Epithelial cell of prostate (primary cell): ENCODE measurements around the gene AGBL1.

Experiments
- DNase-seq: peaks from one replicate; pipeline ENCODE4 v3.0.0-alpha.2; 2011; ENCODE audit warnings: low read depth, low spot score
- H3K27ac ChIP-seq: fragments of 450-650 bp; 2 replicates; pipeline ENCODE4 v1.5.1; 2017; ENCODE audit warnings: mild to moderate bottlenecking

The AGBL1 gene

DNA sequence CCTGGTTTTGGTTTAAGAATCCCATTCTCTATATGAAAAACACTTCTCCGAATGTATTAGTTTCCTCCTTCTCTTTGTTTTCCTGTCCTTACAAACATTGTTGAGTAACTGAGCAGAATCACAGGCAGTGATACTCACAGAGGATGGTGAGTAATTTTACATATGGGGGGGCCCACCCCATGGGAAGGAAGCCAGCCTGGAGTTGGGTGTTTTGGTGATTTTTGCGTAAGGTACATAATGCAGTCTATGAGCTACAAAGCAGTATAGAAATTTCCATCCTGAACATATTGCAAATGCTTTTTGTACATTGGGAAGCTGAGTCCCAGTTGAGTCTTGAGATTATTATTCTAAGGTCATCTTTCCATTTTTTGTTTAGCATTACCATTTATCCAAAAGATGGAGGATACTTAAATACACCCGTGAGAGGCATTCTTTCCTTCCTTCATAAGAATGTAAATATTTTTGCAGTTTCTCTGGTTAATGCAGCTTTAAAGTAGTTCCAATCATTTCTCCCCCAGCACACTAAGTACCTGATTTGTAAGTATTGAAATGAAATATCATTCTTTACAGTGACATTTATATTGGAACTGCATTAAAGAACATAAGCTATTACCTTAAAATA lies 476.8 kb downstream of the AGBL1 start:
- peak overlapping the region; percentile 73 for H3K27ac ChIP-seq
- DNase-seq, result no peak

GRCh38 chr15:86557018-86557550 lies 477.4 kb downstream of the AGBL1 start:
- peak overlapping the region; percentile 73 for H3K27ac ChIP-seq
- no peak for DNase-seq

DNA sequence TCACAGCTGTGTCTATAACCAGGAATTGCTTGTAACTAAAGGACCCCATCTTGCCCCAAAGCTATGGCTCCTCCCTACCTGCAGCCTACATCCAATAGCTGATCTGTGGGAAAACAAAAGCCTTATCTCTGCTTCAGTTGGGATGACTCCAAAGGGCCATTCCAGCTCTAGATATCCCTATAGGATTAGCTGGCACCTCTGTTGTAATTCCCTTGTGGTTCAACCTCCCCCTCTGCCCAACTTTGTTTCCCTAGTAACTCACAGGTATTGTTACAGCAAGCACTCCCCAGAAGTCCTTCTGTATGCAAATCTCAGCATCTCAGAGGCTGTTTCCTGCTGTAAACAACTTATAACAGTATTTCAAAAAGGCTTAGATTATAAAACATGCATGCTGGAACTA lies 478.6 kb downstream of the AGBL1 start:
- no peak for DNase-seq
- H3K27ac ChIP-seq, result no peak overlapping the region

GRCh38 chr15:86558686-86559085 lies 479.0 kb downstream of the AGBL1 start:
- H3K27ac ChIP-seq, result no peak overlapping the region
- DNase-seq, result no peak

- DNase-seq, result no peak
- no peak overlapping the region for H3K27ac ChIP-seq
Measured at GRCh38 chr15:86568378-86568777, 488.7 kb downstream of the AGBL1 start.

DNA sequence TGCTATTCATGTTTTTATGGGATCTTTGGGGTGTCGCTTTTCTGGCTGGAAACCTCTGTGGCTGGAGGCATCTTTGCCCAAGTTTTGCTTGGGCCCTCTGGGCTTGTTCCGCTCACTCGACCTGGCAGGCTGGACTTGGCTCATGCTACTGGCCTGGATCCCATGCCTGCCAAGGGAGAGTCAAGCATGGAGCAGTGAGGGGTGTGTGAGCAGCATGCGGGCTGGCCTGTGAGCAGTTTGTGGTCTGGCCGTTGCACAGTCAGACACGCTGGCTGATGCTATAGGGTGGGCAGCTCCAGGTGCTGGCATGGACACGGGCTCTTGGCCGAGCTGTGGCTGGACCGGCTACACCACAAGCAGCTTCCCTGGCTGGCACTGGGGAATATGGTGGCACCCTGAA lies 491.1 kb downstream of the AGBL1 start:
- no peak overlapping the region for H3K27ac ChIP-seq
- DNase-seq, result no peak

GRCh38 chr15:86571873-86572272 lies 492.2 kb downstream of the AGBL1 start:
- DNase-seq, result no peak
- H3K27ac ChIP-seq, result no peak overlapping the region

DNA sequence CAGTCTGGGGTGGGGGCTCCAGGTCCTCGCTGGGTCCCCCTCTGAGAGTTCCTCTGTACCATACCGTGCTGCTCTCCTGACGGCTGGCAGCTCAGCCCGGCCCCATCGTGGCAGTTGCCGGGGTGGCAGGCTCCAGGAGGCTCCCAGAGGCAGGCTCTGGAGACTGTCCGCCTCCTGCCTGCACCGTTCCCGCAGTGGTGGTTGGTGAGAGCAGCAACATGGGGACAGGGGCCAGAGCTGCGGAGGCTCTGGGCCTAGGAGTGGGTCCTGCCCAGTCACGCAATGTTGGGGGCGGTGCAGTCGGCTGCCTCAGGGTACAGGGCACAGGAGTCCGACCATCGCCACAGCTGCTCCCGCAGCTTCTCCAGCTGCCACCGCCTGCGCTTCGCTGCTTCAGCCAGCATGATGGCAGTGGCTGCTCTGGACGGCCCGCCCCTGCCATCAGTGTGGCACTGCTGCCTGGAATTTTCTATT lies 492.7 kb downstream of the AGBL1 start:
- H3K27ac ChIP-seq, result no peak overlapping the region
- no peak for DNase-seq

DNA sequence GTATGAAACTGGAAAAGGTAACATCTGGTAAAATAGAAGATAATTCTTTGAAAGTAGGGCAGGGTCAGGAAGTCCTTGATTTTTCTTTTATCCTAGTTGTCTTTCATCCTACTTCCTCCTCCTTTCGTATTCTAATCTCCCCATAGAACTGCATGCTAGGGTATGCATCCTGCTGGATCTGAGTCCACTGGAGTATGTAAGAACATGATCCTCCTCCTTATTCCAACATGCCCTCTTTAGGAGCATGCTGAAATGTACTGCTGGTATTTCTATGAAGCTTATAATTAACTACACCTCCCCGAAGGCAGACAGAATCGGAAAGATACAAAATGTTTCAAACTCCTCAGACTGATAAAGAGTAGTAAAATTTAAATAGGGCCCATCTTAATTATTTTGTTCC lies 493.8 kb downstream of the AGBL1 start:
- no peak for DNase-seq
- H3K27ac ChIP-seq, result no peak overlapping the region

GRCh38 chr15:86588413-86588812 lies 508.7 kb downstream of the AGBL1 start:
- no peak for DNase-seq
- no peak overlapping the region for H3K27ac ChIP-seq

DNA sequence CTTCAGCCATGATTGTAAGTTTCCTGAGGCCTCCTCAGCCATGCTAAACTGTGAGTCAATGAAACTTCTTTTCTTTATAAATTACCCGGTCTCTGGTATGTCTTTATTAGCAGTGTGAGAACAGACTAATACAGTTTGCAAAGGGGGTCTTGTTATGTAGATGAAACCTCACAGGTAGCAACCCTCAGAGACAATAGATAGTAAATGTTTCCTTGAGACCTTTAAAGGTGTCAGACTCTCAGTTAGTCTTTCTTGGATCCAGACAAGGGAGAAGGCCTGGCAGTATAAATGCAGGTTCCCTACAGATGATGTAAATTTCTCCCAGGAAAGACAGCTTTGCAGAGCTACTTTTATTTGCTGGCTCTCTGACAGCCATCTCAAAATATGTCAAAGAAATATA lies 510.8 kb downstream of the AGBL1 start:
- H3K27ac ChIP-seq, result no peak overlapping the region
- no peak for DNase-seq

DNA sequence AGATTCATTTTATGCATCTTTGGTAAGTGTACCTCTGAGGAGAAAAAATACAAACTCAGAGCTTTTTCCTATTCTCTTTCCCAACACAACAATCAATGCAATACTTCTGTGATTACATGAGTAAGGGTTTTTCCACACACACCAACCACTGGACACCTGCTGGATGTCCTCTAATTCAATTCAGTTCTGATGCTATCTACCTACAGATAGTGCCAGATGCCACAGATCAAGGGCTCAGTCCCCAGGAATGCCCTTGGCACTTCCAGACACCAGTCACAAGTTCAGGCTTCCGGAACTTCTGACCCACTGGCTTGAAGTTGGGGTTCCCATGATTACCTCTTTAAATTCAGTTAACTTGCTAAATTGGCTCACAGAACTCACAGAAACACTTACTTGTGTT lies 511.5 kb downstream of the AGBL1 start:
- H3K27ac ChIP-seq, result no peak overlapping the region
- no peak for DNase-seq

DNA sequence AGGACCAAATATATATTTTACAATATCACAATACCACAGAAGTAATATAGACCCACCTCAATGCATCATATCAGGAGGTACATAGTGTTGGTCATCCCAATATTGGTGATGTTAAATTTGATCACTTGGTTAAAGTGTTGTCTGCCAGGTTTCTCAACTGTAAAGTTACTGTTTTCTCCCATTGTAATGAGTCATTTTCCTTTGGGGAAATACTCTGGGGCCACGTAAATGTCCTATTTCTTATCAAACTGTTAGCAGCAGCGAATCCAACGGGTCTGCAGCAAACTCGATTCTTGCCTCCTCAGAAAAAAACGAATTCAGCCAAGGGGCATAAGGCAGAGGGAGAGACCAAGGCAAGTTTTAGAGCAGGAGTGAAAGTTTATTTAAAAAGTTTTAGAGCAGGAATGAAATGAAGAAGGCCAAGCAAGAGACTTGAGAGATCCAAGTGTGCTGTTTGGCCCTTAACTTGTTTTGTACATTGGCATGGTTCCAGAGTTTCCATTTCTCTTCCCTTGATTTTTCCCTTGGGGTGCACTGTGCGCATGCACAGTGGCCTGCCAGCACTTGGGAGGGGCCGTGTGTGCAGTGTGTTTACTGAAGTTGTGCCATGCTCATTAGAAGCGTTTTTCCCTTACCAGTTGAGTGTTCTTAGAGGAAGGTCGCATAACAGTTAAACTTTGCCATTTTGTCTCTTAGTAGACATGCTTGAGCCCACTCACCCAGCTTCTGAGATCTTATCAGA lies 512.5 kb downstream of the AGBL1 start:
- no peak for DNase-seq

DNA sequence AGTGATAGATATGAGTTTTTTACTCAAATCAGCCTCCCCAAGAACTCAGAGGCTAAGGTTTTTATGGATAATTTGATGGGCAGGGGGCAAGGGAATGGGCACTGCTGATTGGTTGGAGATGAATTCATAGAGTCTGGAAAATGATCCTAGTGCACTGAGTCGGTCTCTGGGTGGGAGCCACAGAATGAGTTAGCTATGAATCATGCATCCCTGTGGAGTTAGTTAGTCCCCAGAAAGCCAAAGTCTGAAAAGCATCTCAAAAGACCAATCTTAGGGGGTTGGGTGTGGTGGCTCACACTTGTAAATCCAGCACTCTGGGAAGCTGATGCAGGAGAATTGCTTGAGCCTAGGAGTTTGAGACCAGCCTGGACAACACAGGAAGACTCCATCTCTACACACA lies 516.1 kb downstream of the AGBL1 start:
- no peak for DNase-seq

More for the DNA sequence above, 512.5 kb downstream of the AGBL1 start:
- H3K27ac ChIP-seq, result no peak overlapping the region

DNA sequence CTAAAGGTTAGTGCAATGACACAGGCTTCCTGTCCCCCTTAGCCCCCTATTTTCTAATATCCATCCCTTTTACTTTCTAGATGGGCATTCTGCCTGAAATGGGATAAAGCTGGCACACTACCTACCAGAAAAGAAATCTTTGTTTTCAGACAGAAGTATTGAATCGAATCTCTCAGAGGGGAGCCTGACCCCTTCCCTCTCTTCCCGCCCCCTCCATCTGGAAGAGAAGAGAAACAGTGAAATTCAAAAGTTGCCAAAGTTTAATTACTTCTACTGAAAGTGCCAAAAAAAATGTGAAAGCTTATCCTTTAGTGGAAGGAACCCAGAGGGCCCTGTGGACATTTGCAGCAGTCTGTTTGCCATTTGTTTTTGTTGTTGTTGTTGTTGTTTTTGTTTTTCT lies 523.8 kb downstream of the AGBL1 start:
- H3K27ac ChIP-seq, result no peak overlapping the region
- DNase-seq, result no peak

More for the DNA sequence above, 516.1 kb downstream of the AGBL1 start:
- H3K27ac ChIP-seq, result no peak overlapping the region

DNA sequence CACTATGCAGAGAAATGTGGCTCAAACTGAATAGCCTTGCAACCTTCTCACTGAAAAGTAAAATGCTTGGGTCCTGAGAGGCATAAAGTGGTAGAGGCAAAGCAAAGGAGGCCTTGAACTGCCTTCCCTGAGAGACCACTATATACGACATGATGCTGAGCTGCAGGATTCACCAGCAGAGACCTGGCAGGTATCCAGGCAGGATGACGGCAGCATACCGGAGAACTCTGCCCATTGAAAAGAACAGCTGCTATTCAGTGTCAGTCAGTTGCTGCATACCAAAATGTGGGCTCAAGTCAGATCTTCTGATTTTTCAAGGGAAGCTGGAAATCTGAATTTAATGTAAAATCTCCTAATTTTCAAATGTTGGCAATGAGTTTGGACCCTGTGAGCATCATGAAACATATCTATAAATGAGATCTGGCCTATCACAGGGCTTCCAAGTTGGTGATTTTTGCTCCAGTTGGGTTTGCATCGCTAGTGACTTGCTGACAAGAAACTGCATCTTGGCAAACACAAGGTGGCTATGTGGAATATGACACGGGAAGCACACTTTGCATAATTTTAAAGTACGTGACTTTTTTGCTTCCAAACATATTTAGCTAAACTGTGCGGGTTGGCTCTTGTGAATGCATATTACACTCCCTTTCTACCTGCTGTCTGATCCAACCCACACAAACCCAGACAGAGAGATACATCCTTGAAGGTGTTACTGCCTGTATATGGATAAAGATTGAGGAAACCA lies 529.0 kb downstream of the AGBL1 start:
- no peak for DNase-seq
- H3K27ac ChIP-seq, result no peak overlapping the region

- no peak for DNase-seq
- H3K27ac ChIP-seq, result no peak overlapping the region
Measured at GRCh38 chr15:86609275-86609674, 529.6 kb downstream of the AGBL1 start.

DNA sequence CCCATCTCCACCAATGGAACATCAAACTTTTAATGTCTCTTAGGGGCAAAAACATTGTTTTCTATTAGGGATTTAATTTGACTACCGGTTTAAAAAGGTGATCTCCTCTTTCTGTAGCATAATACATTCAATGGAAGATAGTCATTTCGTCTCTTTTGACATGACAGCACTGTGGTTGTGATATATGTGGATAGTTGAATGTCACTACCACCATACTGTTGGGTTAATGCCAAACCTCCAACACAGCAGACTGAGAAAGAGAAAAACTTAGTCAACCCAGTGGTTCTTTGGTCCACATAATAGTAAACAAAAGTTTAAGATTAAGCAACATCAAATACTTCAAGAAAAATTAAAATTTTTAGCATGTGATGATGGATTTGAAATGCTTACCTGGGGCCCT lies 530.4 kb downstream of the AGBL1 start:
- no peak for DNase-seq
- no peak overlapping the region for H3K27ac ChIP-seq

- peak overlapping the region; percentile 63 for H3K27ac ChIP-seq
- peak; percentile 65 for DNase-seq
Measured at GRCh38 chr15:86611417-86612040, 531.9 kb downstream of the AGBL1 start.

DNA sequence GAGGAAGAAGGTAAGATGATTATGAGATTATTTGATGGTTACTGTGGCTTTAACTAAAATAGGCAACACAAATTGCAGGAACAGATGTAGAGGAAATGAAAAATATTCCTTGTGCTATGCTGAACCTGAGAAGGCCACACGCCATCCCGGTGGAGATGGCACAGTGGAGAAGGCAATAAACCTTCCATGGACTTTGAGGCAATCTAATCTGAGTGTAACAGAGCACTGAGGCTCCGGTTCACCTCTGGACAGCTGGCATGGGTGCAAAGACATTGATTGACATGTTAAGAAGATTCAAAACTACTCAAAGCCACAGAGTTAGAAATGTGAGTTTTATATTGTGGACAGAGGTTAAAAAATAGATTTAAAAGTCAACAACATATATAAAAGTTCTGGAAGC lies 535.7 kb downstream of the AGBL1 start:
- no peak for DNase-seq
- no peak overlapping the region for H3K27ac ChIP-seq

- DNase-seq, result no peak
- no peak overlapping the region for H3K27ac ChIP-seq
Measured at GRCh38 chr15:86615816-86616215, 536.1 kb downstream of the AGBL1 start.
